Activated naive CD4-positive, alpha-beta T cell treated with anti-CD3 and anti-CD28 coated beads for 36 hours (primary cell): ENCODE measurements around the gene HADHB. TPM values are rescaled to one million over a fixed set of nuclear protein-coding genes. Genes with fewer than 3 reads are reported as not detected.

Experiments
- CTCF ChIA-PET: fragments of 350-600 bp; sonication (Branson Sonifier 250); formaldehyde crosslinking; loops from one replicate; lab custom pipeline; 2021; ENCODE audit warnings: antibody characterized with exemption; lab: Charles Lee
- DNase-seq: peaks from one replicate; pipeline ENCODE4 v3.0.0-alpha.2; 2020
- H3K27ac Mint-ChIP-seq: one replicate; pipeline ENCODE4 v1.8.0; 2021; ENCODE audit warnings: mild to moderate bottlenecking, mixed read lengths
- H3K27me3 Mint-ChIP-seq: one replicate; pipeline ENCODE4 v1.8.0; 2021; ENCODE audit warnings: low read depth, mixed read lengths
- H3K36me3 Mint-ChIP-seq: one replicate; pipeline ENCODE4 v1.8.0; 2021; ENCODE audit warnings: low read depth, mixed read lengths
- H3K4me1 Mint-ChIP-seq: one replicate; pipeline ENCODE4 v1.8.0; 2021; ENCODE audit warnings: low read depth, mixed read lengths
- H3K4me3 Mint-ChIP-seq: one replicate; pipeline ENCODE4 v1.8.0; 2021; ENCODE audit warnings: mild to moderate bottlenecking, moderate library complexity, mixed read lengths
- H3K9me3 Mint-ChIP-seq: one replicate; pipeline ENCODE4 v1.8.0; 2021; ENCODE audit warnings: mixed read lengths
- intact Hi-C: fragments of 100-400 bp; cut with micrococcal nuclease; formaldehyde crosslinking; loops from one replicate; pipeline ENCODE4 v1.15.1; 2023
- total RNA-seq, 2 experiments: library from RNA; stranded (reverse); gene quantifications; one replicate each; pipeline ENCODE4 v1.2.3, GENCODE V29; 2021

Gene HADHB
- total RNA-seq, 2 experiments from 2014 or later, result 65.1 to 67.6 TPM

DNA sequence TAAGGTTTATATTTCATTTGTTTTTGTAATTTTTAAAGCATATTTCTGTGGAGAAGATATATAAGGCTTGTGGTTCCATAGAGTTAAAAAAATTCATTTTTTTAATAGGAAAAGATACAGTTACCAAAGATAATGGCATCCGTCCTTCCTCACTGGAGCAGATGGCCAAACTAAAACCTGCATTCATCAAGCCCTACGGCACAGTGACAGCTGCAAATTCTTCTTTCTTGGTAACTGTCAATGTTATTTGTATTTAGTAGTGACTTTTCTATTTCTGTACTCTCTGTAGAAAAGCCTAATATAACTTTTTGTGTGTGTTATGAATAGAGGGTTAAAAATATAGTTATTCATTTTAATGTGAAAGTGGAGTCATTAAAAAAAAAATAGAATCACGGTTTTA, 35.1 kb downstream of the HADHB start:
- CTCF ChIA-PET, result interaction anchor here (0.6 kb wide), 1 partner anchor 559 kb away, joined by 5 read pairs; no protein-coding TSS in a partner anchor
- no peaks in the 10 kb centered on the region for H3K27me3 Mint-ChIP-seq
- no peak overlapping the region for H3K4me3 Mint-ChIP-seq
- intact Hi-C loops, result no loop called here
- DNase-seq, result no peak
- H3K9me3 Mint-ChIP-seq, result no peaks in the 10 kb centered on the region
- H3K27ac Mint-ChIP-seq, result no peak overlapping the region
- H3K36me3 Mint-ChIP-seq, result peaks cover 34% of the 10 kb centered on the region
- no peaks in the 10 kb centered on the region for H3K4me1 Mint-ChIP-seq

DNA sequence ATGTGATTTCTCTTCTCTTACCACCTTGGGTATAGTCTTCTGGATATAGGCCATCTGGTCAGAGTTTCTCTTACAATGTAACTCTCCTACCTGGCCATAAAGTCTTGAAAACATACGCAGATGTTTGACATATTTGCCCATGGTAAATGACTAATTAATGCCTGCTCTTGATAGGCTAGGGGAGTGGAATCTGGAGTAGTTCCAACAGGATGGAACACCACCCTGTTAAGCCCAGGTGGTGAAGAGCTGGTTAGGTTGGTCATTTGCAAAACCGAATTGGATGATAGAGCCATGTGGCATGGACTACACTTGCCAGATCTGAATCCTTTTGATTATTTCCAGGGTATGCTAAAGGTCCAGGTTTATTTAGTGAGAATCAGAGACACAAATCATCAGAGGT, 36.5 kb downstream of the HADHB start:
- Mint-ChIP-seq H3K36me3 (peaks cover 35% of the 10 kb centered on the region), H3K27ac (no peak overlapping the region), H3K4me1 (no peaks in the 10 kb centered on the region), H3K9me3 (no peaks in the 10 kb centered on the region), H3K27me3 (no peaks in the 10 kb centered on the region), H3K4me3 (no peak overlapping the region)
- no peak for DNase-seq
- CTCF ChIA-PET, result no interaction called here
- intact Hi-C loops, result no loop called here

DNA sequence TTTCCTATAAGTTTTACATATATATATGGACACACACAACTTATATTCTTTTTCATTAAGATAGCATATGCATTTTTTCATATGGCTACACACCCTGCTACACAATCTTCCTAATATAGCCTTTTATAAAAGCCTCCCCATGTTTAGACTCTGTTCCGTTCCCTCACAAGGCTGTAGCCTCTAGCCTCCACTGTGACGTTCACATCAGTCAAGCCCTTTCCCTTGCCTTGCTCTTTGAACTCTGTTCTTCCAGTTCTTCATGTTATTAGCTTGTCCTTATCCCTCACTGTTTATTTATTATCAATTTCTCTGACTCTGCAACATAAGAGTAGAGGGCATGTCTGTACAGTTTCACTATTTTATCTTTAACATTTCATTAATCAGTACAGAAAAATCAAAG, 38.9 kb downstream of the HADHB start:
- H3K4me3 Mint-ChIP-seq, result no peak overlapping the region
- H3K9me3 Mint-ChIP-seq, result no peaks in the 10 kb centered on the region
- H3K27ac Mint-ChIP-seq, result no peak overlapping the region
- no peaks in the 10 kb centered on the region for H3K27me3 Mint-ChIP-seq
- intact Hi-C loops, result no loop called here
- CTCF ChIA-PET, result no interaction called here
- peaks cover 38% of the 10 kb centered on the region for H3K36me3 Mint-ChIP-seq
- DNase-seq, result no peak
- H3K4me1 Mint-ChIP-seq, result no peaks in the 10 kb centered on the region

DNA sequence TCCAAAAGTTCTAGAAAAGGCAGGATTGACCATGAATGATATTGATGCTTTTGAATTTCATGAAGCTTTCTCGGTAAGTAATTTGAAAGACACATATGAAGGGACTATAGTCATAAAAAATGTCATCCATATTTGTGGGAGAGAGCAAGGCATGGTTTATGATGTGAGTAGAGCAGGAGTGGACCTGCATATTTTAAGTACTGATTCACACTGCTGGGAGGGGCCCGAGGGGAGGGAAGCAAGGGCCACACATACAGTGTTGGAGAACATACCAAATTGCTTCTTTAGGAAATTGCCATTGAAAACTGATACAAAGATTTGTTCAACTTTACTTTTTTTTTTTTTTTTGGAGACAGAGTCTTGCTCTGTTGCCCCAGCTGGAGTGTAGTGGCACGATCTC, 39.4 kb downstream of the HADHB start:
- DNase-seq, result no peak
- CTCF ChIA-PET, result interaction anchor here (0.7 kb wide), 2 partner anchors 18 to 316 kb away, joined by 3 to 5 read pairs; no protein-coding TSS in a partner anchor
- H3K4me3 Mint-ChIP-seq, result no peak overlapping the region

GRCh38 chr2:26285931-26286330, 41.2 kb downstream of the HADHB start:
- no peaks in the 10 kb centered on the region for H3K4me1 Mint-ChIP-seq
- H3K36me3 Mint-ChIP-seq, result peaks cover 35% of the 10 kb centered on the region
- DNase-seq, result no peak
- no peak overlapping the region for H3K27ac Mint-ChIP-seq
- no peak overlapping the region for H3K4me3 Mint-ChIP-seq
- intact Hi-C loops, result no loop called here
- CTCF ChIA-PET, result interaction anchor here (0.6 kb wide), 1 partner anchor 117 kb away, joined by 3 read pairs; no protein-coding TSS in a partner anchor
- no peaks in the 10 kb centered on the region for H3K9me3 Mint-ChIP-seq
- no peaks in the 10 kb centered on the region for H3K27me3 Mint-ChIP-seq

More for the DNA sequence above, 39.4 kb downstream of the HADHB start:
- Mint-ChIP-seq H3K36me3 (peaks cover 38% of the 10 kb centered on the region), H3K9me3 (no peaks in the 10 kb centered on the region), H3K27me3 (no peaks in the 10 kb centered on the region), H3K4me1 (no peaks in the 10 kb centered on the region), H3K27ac (no peak overlapping the region)
- intact Hi-C loops, result no loop called here

DNA sequence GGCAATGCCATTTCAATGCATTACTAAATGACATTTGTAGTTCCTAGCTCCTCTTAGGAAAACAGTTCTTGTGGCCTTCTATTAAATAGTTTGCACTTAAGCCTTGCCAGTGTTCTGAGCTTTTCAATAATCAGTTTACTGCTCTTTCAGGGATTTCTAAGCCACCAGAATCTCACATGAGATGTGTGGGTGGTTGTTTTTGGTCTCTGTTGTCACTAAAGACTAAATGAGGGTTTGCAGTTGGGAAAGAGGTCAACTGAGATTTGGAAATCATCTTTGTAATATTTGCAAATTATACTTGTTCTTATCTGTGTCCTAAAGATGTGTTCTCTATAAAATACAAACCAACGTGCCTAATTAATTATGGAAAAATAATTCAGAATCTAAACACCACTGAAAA, 45.3 kb downstream of the HADHB start:
- no peaks in the 10 kb centered on the region for H3K9me3 Mint-ChIP-seq
- H3K27ac Mint-ChIP-seq, result no peak overlapping the region
- no peak for DNase-seq
- H3K27me3 Mint-ChIP-seq, result no peaks in the 10 kb centered on the region
- CTCF ChIA-PET, result no interaction called here
- no peak overlapping the region for H3K4me3 Mint-ChIP-seq
- H3K36me3 Mint-ChIP-seq, result peaks cover 13% of the 10 kb centered on the region
- peaks cover 4% of the 10 kb centered on the region for H3K4me1 Mint-ChIP-seq
- intact Hi-C loops, result no loop called here

- peaks cover 4% of the 10 kb centered on the region for H3K4me1 Mint-ChIP-seq
- CTCF ChIA-PET, result no interaction called here
- H3K4me3 Mint-ChIP-seq, result no peak overlapping the region
- H3K9me3 Mint-ChIP-seq, result no peaks in the 10 kb centered on the region
- H3K36me3 Mint-ChIP-seq, result peaks cover 3% of the 10 kb centered on the region
- no peak overlapping the region for H3K27ac Mint-ChIP-seq
- no peak for DNase-seq
- intact Hi-C loops, result no loop called here
- no peaks in the 10 kb centered on the region for H3K27me3 Mint-ChIP-seq
Observed at GRCh38 chr2:26292646-26293045, 47.9 kb downstream of the HADHB start.

GRCh38 chr2:26295511-26295910, 50.8 kb downstream of the HADHB start:
- Mint-ChIP-seq H3K27me3 (no peaks in the 10 kb centered on the region), H3K4me1 (peaks cover 4% of the 10 kb centered on the region), H3K9me3 (no peaks in the 10 kb centered on the region), H3K36me3 (no peaks in the 10 kb centered on the region), H3K27ac (no peak overlapping the region), H3K4me3 (no peak overlapping the region)
- intact Hi-C loops, result no loop called here
- CTCF ChIA-PET, result no interaction called here
- no peak for DNase-seq

- no peaks in the 10 kb centered on the region for H3K9me3 Mint-ChIP-seq
- no peaks in the 10 kb centered on the region for H3K36me3 Mint-ChIP-seq
- no peak for DNase-seq
- no peak overlapping the region for H3K27ac Mint-ChIP-seq
- intact Hi-C loops, result no loop called here
- no peak overlapping the region for H3K4me3 Mint-ChIP-seq
- H3K27me3 Mint-ChIP-seq, result no peaks in the 10 kb centered on the region
- CTCF ChIA-PET, result no interaction called here
- H3K4me1 Mint-ChIP-seq, result peaks cover 4% of the 10 kb centered on the region
Observed at GRCh38 chr2:26297061-26297460, 52.3 kb downstream of the HADHB start.

DNA sequence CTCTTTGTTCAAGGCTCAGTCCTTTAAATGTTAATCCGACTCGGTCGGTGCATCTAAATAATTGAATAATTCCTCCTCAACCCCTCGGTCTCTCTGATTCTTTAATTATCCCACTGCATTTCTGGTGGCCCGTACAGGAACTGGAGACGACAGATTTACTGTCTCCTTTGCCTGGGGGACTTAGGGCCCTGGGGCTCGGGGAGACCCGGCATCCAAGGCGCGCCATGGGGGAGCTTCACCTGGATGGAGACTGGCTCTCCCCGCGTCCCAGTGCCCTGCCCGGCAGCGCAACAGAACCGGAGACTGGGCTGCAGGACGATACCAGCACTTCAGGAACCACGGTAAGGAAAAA, 53.5 kb downstream of the HADHB start:
- Mint-ChIP-seq H3K4me3 (no peak overlapping the region), H3K36me3 (no peaks in the 10 kb centered on the region), H3K27ac (no peak overlapping the region), H3K27me3 (no peaks in the 10 kb centered on the region), H3K4me1 (no peaks in the 10 kb centered on the region), H3K9me3 (no peaks in the 10 kb centered on the region)
- no peak for DNase-seq
- intact Hi-C loops, result loop anchor here (2.0 kb wide), 1 partner anchor 49 kb away; the partner anchor contains the start of genes ADGRF3 and SELENOI
- CTCF ChIA-PET, result no interaction called here

GRCh38 chr2:26298638-26299393, 54.1 kb downstream of the HADHB start:
- CTCF ChIA-PET, result no interaction called here
- Mint-ChIP-seq H3K27ac (no peak overlapping the region), H3K4me1 (no peaks in the 10 kb centered on the region), H3K4me3 (no peak overlapping the region), H3K27me3 (no peaks in the 10 kb centered on the region), H3K9me3 (no peaks in the 10 kb centered on the region), H3K36me3 (no peaks in the 10 kb centered on the region)
- intact Hi-C loops, result loop anchor here (1.0 to 2.0 kb wide), 2 partner anchors 48 to 54 kb away; partner anchors contain the start of genes ADGRF3 and SELENOI
- DNase-seq, result peak; percentile 56

DNA sequence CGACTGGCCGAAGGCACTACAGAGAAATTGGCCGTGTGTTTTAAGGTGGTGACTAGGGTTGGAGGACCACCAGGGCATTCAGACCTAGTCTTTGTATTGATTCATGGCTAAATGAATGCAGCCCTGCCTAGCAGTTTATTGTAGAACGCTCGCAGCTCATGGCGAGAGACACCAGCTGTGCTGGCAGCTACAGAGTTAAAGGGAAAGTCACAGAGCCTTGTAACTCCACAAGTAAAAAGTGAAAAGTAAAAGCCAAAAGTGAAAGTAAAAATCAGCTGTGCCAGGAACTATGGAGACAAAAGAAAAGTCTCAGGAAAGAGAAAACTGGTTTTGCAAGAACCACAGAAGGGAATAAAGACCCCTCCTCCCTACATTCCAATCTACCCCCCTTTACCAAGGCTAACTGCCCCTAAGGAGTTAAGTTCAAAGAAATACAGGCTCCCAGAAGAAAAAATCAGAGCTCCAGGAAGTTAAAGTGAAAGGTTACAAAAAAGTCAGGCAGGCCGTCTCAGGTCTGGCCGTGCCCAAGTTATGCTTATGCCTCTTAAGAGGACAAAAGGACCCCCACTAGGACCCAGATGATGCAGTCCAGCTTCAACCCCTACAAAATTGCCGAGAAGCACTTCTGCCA, 54.8 kb downstream of the HADHB start:
- peak; percentile 51 for DNase-seq
- CTCF ChIA-PET, result interaction anchor here (0.6 to 1.5 kb wide), 3 partner anchors 26 to 31 kb away, joined by 3 to 5 read pairs (median 4); no protein-coding TSS in a partner anchor
- intact Hi-C loops, result loop anchor here (1.0 to 2.0 kb wide), 2 partner anchors 47 to 54 kb away; partner anchors contain the start of genes ADGRF3 and SELENOI

More for the DNA sequence above, 54.8 kb downstream of the HADHB start:
- H3K27me3 Mint-ChIP-seq, result no peaks in the 10 kb centered on the region
- no peaks in the 10 kb centered on the region for H3K4me1 Mint-ChIP-seq
- H3K27ac Mint-ChIP-seq, result no peak overlapping the region
- H3K4me3 Mint-ChIP-seq, result no peak overlapping the region
- H3K9me3 Mint-ChIP-seq, result no peaks in the 10 kb centered on the region
- H3K36me3 Mint-ChIP-seq, result no peaks in the 10 kb centered on the region
